CD4-positive, alpha-beta T cell treated with Interleukin-17A for 4 hours (primary cell): ENCODE results near the gene PRDM11.

ENCODE experiments used
- DNase-seq: peaks from one replicate; pipeline ENCODE4 v3.0.0-alpha.2; 2020; ENCODE audit warnings: mixed read lengths

PRDM11 gene

DNA sequence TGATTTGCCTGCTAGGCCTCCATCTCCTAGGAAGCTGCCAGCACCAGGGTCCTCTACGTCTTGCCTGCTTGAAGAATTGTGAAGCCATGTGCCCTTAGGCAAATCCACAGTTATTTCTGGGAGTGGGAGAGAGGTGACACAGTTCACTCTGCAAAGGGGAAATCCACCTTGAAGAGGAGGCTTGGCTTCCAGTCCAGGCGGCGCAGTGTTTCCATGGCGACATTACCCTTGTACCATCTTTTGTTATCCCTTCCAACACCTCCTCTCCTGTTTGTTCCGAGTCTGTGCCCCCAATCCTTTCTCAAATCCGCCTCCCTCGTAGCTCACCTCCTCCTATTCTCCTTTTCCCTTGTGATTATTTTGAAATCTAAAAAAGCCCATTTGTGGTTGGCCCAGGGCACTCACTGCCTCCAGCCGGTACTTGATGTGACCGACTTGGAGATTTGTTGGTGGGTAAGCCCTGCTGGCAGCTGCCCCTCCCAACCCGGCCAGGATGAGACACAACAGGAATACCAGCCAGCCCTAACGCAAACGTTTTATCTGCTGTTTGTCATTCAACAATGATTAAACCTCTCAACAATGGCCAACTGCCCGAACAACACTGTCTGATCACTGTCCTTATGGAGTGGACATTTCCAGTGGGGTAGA lies 121.3 kb downstream of the PRDM11 start:
- no peak for DNase-seq

DNA sequence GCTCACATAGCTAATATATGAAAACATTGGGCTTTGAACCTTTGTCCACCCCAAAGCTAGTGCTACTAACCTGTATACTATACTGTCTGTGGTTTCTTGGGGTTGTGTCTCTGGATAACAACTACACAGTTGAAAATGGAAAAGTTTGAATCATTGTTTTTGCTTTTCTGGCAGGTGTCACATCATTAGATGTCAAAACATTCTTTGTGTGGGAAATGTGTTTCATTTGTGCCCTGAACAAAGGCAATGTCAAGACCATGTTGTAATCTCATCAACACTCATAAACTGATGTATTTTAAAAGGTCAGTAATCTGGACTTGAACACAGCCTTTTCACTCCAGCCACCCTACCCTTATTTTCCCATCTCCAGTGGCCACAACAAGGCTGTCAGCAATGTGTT lies 123.2 kb downstream of the PRDM11 start:
- no peak for DNase-seq

DNA sequence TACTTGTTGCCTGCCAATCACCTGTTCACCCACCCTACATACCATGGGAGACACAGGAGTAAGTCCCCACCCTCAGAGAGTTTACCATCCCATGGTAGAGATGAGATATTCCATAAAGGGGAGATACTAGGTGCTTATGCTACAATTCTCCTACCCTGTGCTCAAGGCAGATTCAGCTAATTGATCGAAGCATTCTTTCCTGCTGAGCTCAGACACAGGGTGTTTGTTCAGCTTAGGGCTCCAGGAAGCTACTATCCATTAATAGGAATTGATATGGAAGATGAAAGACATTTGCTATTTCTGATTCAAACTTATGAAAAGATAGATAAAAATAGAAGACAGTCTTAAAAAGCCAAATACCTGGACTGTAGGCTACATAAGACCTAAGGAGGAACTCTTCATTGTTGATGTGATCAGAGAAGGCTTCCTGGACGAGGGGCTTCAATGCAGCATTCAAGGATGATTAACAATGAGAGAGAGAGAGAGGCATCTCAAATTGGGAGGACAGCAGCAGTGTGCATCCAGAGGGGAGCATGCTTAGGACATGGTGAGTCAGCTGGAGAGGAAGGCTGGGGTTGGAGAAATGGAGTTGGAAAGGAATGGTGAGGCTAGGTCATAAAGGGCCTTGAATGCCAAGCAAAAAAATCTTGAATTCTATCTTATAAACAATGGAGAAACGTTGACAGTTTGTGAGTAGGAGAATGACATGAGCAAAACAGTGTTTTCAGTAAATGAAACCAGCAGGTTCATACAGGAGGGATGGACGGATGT lies 124.7 kb downstream of the PRDM11 start:
- no peak for DNase-seq

DNA sequence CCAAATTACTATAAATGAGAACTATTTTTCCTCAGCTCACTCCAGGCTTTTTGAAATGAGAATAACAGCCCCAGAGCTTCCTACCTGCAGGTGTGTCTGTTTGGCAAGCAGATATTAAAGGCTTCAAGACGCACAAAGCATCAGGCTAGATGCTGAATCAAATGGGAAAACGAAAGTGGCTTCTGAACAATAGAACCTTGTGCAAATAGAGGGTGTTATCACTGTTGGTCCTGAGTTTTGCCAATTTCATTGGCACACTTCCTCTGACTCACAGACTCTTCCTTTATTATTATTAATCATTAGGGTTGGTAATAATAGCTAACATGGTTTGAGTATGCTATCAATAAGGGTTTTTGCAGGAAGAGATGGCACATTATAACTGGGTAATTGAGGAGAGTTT lies 126.3 kb downstream of the PRDM11 start:
- DNase-seq, result no peak

GRCh38 chr11:45273509-45273908 lies 127.1 kb downstream of the PRDM11 start:
- DNase-seq, result no peak

GRCh38 chr11:45274206-45274605 lies 127.8 kb downstream of the PRDM11 start:
- no peak for DNase-seq

DNA sequence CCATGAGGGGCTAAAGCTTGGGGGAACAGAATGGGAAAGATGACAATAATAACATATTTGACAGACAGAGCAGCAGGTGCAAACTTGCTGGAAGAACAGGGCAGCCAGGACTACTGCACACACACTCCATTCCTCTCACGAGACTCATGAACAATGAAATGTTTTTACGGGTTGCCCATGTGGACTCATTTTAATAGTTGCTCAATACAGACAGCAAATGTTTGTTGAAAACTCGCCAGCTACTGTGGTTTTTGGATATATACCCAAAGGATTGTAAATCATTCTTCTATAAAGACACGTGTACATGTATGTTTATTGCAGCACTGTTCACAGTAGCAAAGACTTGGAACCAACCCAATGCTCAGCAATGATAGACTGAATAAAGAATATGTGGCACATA lies 129.4 kb downstream of the PRDM11 start:
- DNase-seq, result no peak

DNA sequence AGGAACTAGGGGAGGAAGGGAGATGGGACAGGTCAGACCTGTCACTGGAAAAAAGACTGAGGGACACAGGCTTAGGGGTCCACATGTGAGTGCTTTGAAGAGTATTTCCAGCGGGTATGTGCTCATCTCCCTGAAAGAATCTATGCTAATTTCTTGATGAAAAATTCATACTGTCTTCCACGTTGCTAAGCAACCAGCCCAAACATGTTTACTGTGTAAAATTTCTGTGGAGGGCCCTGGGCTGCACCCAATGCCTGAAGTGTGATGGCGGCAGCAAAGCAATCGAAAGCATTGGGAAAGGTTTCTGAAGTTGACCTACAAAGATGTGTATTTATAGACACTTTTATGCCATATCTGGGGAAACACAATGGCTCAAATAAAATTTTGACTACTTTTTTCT lies 132.3 kb downstream of the PRDM11 start:
- DNase-seq, result no peak

GRCh38 chr11:45279645-45280044 lies 133.2 kb downstream of the PRDM11 start:
- DNase-seq, result no peak

- DNase-seq, result no peak
Observed at GRCh38 chr11:45280449-45280848, 134.0 kb downstream of the PRDM11 start.

DNA sequence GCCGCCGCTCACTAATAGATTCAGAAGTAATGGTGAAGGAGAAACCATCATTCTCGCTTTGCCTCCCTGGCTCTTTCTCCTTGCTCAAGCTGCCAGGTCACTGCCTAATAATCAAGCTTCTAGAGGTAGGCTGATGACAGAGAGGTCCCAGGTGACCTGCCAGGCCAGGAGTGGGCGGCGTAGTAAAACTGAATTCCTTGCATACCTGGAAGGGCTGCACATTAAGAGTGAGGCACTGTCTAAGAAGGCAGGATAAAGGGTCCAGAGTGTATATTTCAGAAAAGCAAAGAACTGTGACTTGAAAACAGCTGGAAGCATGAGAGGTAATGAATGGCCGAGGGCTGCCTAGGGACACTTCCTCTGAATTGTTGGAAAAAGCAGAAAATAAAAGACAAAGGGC lies 135.6 kb downstream of the PRDM11 start:
- DNase-seq, result no peak
